ENCODE data around the gene TMX1.
"Not testable (repeated sequence)": the region's sequence is repeated elsewhere in the genome, so short reads cannot be mapped to it uniquely, and the experiment has no call there.

Gene TMX1

DNA sequence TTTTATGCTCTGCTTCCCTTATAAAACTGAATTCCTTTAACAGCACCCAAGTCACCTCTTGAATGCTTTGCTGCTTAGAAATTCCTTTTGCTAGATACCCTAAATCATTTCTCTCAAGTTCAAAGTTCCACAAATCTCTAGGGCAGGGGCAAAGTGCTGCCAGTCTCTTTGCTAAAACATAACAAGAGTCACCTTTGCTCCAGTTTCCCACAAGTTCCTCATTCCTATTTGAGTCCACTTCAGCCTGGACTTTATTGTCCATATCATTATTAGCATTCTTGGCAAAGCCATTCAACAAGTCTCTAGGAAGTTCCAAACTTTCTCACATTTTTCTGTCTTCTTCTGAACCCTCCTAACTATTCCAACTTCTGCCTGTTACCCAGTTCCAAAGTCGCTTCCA is 16.6 kb upstream of the TMX1 start:
- H3K27me3 Mint-ChIP-seq, CTCF ChIA-PET, H3K9me3 Mint-ChIP-seq, H3K36me3 Mint-ChIP-seq, DNase-seq, H3K4me3 Mint-ChIP-seq, H3K4me1 Mint-ChIP-seq: not testable (repeated sequence)
- peak overlapping the region; percentile 53 for H3K27ac Mint-ChIP-seq

DNA sequence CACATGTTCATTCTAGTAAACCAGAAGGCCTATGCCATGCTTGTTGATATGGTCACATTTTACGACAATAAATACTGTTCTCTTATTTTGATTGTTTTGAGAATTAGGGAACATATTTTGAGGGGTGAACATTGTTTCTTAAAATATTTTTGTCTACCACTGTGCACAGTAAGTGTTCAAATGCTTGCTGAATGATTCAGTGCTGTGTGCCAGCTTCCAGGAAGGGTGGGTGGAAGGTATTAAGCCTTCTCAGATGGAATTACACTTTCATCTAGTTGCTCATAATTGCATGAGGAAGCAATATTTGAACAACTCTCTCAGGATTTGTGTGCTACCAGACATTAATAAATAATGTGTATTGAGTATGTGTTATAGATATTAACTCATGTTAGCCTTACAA is 15.5 kb upstream of the TMX1 start:
- Mint-ChIP-seq H3K9me3 (peaks cover 8% of the 10 kb centered on the region), H3K27me3 (no peaks in the 10 kb centered on the region), H3K27ac (no peak overlapping the region), H3K4me3 (no peak overlapping the region), H3K36me3 (no peaks in the 10 kb centered on the region), H3K4me1 (no peaks in the 10 kb centered on the region)
- DNase-seq, result no peak
- CTCF ChIA-PET, result no interaction called here

DNA sequence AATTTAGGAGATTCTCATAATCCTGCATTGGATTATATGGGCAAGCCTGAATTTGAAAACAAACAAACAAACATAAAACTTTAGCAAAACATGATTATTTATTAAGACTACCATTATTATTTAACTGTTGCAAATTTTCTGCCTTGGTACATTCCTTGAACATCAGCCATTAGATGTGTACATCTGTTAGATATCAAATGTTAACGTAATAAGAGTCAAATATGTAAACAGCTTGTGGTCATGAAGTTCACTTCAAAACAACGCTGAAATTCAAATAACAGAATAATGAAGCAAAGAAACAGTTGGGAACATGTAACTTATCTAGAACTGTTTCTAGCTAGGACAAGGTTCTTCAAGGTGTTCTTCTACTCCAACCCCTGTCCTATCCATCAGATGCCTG is 14.3 kb upstream of the TMX1 start:
- no peaks in the 10 kb centered on the region for H3K36me3 Mint-ChIP-seq
- no peaks in the 10 kb centered on the region for H3K27me3 Mint-ChIP-seq
- no peaks in the 10 kb centered on the region for H3K4me1 Mint-ChIP-seq
- CTCF ChIA-PET, result no interaction called here
- no peak overlapping the region for H3K27ac Mint-ChIP-seq
- peaks cover 8% of the 10 kb centered on the region for H3K9me3 Mint-ChIP-seq
- H3K4me3 Mint-ChIP-seq, result no peak overlapping the region
- no peak for DNase-seq

DNA sequence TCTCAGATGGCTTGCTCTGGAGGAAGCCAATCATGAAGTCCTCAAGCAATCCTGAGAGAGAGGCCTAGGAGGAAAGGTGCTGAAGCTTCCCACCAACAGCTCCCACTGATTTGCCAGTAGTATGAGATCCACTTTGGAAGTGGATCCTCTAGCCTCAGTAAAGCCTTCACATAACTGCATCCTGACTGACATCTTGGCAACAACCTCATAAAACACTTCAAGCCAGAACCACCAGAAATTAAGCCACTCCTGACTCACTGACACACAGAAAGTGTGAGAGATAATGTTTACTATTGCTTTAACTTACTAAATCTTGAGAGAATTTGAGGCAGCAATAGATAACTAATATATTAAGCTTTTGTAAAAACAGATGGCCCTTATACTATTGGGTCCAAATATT is 11.7 kb upstream of the TMX1 start:
- peaks cover 4% of the 10 kb centered on the region for H3K9me3 Mint-ChIP-seq
- no peaks in the 10 kb centered on the region for H3K36me3 Mint-ChIP-seq
- no peak for DNase-seq
- no peak overlapping the region for H3K27ac Mint-ChIP-seq
- no peaks in the 10 kb centered on the region for H3K27me3 Mint-ChIP-seq
- no peaks in the 10 kb centered on the region for H3K4me1 Mint-ChIP-seq
- CTCF ChIA-PET, result interaction anchor here (1.1 kb wide), 1 partner anchor 10 kb away, joined by 3 read pairs; no protein-coding TSS in a partner anchor
- H3K4me3 Mint-ChIP-seq, result no peak overlapping the region

DNA sequence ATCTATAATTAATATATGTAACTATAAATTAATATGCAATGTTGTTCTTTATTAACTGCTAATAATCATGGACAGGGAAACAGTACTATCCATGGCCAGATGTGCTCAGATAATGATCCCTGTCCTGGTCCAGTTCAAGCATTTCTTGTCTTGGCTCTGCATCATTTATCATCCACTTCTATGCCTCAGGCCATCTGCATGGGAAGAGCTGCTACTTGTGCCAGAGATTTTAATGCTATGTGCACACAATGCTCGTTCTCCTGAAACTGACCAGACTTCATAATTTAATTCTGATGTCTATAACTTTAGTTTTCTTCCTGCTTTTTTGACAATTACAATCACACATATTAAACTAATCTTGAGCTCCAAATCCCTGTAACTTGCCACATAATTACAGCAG is 11.2 kb upstream of the TMX1 start:
- Mint-ChIP-seq H3K27me3 (no peaks in the 10 kb centered on the region), H3K36me3 (no peaks in the 10 kb centered on the region), H3K4me1 (no peaks in the 10 kb centered on the region), H3K27ac (no peak overlapping the region), H3K9me3 (no peaks in the 10 kb centered on the region), H3K4me3 (no peak overlapping the region)
- CTCF ChIA-PET, result interaction anchor here (1.0 kb wide), 1 partner anchor 11 kb away, joined by 3 read pairs; no protein-coding TSS in a partner anchor
- DNase-seq, result no peak

DNA sequence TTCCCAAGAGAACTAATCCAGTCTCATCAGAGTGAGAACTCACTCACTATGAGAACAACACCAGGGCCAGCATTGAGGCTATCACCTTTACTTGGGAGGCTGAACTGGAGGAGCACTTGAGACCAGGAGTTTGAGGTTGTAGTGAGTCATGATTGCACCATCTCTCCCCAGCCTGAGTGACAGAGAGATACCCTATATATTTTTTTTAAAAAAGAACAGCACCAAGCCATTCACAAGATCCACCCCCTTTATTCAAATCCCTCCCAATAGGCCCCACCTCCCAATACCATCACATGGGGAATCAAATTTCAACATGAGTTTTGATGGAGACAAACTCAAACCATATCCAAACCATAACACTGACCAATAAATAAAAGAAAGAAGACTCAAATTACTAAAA is 3.7 kb upstream of the TMX1 start:
- DNase-seq, result no peak
- CTCF ChIA-PET, result no interaction called here
- no peak overlapping the region for H3K4me3 Mint-ChIP-seq
- peaks cover 9% of the 10 kb centered on the region for H3K4me1 Mint-ChIP-seq
- no peak overlapping the region for H3K27ac Mint-ChIP-seq
- no peaks in the 10 kb centered on the region for H3K27me3 Mint-ChIP-seq
- no peaks in the 10 kb centered on the region for H3K9me3 Mint-ChIP-seq
- peaks cover 1% of the 10 kb centered on the region for H3K36me3 Mint-ChIP-seq

DNA sequence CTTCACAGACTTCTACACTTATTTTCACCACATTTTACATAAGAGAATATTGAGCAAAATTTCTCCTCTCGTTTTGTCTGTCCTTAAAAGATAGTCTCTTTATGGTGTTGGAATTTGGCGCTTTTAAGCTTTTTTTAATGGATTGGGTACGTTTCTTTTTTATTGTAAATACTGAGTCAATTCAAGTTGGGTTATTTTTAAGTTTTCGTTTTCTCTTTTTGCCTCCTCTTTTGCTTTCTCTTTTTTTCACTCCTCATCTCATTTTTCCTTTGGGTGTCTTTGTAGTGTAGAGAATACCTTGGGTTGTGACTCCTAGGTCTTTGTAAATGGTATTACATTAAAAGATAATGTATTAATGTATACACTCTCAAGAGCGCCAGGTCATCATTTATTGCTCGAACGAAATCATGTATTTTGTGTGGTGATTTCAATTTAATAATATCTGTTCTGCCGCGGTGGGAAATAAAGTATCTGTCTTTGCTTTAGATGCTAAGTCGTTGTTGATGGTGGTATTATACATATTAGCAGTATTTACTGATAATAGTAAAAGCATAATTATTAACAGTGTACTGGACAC is 845 bp downstream of the TMX1 start:
- Mint-ChIP-seq H3K4me3 (no peak overlapping the region), H3K27me3 (no peaks in the 10 kb centered on the region), H3K27ac (no peak overlapping the region), H3K4me1 (peaks cover 28% of the 10 kb centered on the region), H3K36me3 (peaks cover 27% of the 10 kb centered on the region), H3K9me3 (no peaks in the 10 kb centered on the region)
- no peak for DNase-seq
- CTCF ChIA-PET, result interaction anchor here (1.5 kb wide), 1 partner anchor 146 kb away, joined by 5 read pairs; the partner anchor contains the start of gene TRIM9

DNA sequence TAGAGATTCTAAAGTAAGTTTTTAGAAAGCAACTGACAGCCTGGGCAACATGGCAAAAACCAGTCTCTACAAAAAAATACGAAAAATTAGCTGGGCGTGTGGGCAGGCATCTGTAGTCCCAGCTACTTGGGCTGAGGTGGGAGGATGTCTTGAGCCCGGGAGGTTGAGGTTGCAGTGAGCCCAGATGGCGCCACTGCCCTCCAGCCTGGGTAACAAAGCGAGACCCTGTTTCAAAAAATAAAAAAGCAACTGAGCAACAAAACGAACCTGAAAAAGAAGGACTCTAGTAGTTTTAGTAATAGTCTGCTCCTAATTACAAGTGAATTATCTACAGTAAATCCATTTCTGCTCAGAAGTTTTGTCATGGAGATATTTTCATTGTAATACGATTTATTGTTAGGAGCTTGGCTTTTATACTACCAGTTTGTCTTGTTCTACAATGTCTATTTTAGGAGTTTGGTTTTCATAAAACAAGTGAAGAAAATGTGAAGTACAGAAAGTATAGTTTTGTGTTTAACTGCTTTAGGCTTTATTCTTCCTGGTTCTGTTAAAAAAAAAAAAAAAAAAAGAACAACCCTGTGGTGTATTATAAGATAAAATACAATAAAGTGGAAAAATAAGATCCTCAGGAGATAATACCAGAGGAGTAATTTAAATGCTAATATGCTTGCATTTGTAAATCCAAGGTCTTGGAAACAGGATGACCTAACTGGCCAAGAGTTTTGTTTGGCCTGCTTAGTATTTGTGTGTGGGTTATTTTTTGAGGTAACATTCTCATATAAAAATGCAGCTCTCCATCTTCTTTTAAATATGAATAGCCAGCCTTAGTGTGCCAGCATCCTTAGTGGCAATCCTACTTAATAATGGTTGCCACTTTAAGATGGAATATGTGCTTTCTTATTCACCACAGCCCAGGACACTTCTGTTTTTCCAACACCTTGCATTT is 2.8 kb downstream of the TMX1 start:
- Mint-ChIP-seq H3K27ac (no peak overlapping the region), H3K4me1 (peaks cover 35% of the 10 kb centered on the region), H3K4me3 (peak overlapping the region; percentile 11), H3K27me3 (no peaks in the 10 kb centered on the region), H3K36me3 (peaks cover 37% of the 10 kb centered on the region), H3K9me3 (no peaks in the 10 kb centered on the region)
- no peak for DNase-seq
- CTCF ChIA-PET, result no interaction called here

DNA sequence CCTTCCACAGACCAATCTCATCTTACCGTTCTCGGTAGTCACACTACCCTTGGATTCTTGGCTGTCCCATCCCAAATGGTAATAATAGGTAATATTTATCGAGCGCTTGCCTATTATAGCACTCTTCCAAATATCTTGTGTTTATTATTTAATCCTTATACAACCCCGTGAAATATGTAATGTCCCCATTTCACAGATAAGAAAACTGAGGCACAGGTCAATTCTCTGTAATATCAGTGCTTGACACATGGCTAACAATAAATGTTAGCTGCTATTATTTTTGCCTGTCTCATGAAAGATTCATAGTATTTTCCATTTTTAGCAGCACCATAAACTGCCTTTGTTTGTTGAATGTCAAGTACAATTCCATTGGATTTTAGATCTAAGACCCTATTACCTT is 4.5 kb downstream of the TMX1 start:
- no peak overlapping the region for H3K4me3 Mint-ChIP-seq
- no peak overlapping the region for H3K27ac Mint-ChIP-seq
- peaks cover 52% of the 10 kb centered on the region for H3K36me3 Mint-ChIP-seq
- H3K9me3 Mint-ChIP-seq, result no peaks in the 10 kb centered on the region
- CTCF ChIA-PET, result interaction anchor here (1.0 kb wide), 1 partner anchor 26 kb away, joined by 5 read pairs; no protein-coding TSS in a partner anchor
- peaks cover 27% of the 10 kb centered on the region for H3K4me1 Mint-ChIP-seq
- no peaks in the 10 kb centered on the region for H3K27me3 Mint-ChIP-seq
- DNase-seq, result no peak

DNA sequence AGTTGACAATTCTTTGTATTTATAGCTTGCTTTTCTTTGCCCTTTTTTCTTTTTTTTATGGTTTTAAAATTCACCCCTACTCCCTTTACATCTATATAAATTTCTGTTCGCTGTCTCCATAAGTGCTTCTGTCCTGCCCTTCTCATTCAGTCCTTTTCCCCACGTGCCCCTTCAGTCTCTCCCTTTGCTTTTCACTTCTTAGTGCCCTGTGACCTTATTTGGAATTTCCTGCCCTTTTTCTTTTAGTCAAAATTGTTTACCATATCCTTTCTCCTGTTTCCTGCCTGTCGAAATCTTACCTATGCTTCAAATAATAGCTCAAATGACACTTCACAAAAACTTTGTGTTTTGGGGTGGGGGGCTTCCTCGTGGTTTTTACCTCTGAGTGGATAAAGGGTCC is 6.0 kb downstream of the TMX1 start:
- H3K4me3 Mint-ChIP-seq, result no peak overlapping the region
- H3K9me3 Mint-ChIP-seq, result no peaks in the 10 kb centered on the region
- CTCF ChIA-PET, result interaction anchor here (0.6 to 0.8 kb wide), 2 partner anchors 25 to 533 kb away, joined by 3 read pairs; no protein-coding TSS in a partner anchor
- peaks cover 27% of the 10 kb centered on the region for H3K4me1 Mint-ChIP-seq
- H3K36me3 Mint-ChIP-seq, result peaks cover 65% of the 10 kb centered on the region
- no peak for DNase-seq
- peak overlapping the region; percentile 62 for H3K27ac Mint-ChIP-seq
- H3K27me3 Mint-ChIP-seq, result no peaks in the 10 kb centered on the region

DNA sequence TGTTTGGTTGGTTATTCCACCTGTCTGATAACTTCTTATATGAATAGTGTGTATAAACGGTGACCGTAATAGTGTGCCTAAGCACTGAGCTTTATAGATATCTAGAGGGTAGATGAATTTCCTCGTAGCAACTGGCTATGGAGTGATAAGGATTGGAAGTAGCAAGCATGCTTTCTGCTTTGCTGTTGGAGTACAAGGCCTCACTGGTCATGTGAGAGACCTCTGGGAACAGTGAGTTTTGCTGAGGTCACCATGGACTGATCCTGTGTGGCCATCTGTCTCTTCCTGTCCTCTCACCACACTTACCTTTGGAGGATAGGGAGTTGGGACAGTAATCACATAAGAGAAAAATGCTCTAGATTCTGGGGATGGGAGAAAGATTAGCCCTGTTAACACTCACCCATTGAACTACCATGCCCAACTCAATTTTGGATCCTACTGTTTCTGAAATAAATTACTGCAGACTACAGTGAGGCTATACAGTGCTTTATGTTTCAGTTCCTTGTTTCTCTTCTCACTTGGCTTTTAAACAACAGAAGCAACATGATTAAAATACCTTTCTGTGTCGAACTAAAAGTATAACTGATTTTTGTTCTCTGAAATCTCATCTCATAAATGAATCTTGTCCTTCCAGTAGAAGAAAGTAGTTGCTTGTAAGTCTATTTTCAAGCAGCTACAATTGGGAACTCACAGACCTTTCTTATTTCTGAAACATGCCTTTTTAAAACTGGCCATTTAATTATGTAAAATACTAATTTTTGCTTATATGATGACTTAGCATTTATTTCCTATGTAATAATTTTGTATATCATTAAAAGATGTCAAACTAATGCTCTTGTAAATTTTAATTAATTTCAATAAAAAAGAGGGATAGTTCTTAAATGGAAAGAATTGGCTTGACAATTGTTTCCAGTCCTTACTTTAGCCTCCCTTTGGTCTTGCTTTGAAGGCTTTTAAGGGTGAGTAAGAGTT is 8.3 kb downstream of the TMX1 start:
- Mint-ChIP-seq H3K36me3 (peaks cover 70% of the 10 kb centered on the region), H3K4me1 (peaks cover 27% of the 10 kb centered on the region), H3K27me3 (no peaks in the 10 kb centered on the region), H3K27ac (no peak overlapping the region), H3K4me3 (no peak overlapping the region), H3K9me3 (no peaks in the 10 kb centered on the region)
- DNase-seq, result no peak
- CTCF ChIA-PET, result no interaction called here

DNA sequence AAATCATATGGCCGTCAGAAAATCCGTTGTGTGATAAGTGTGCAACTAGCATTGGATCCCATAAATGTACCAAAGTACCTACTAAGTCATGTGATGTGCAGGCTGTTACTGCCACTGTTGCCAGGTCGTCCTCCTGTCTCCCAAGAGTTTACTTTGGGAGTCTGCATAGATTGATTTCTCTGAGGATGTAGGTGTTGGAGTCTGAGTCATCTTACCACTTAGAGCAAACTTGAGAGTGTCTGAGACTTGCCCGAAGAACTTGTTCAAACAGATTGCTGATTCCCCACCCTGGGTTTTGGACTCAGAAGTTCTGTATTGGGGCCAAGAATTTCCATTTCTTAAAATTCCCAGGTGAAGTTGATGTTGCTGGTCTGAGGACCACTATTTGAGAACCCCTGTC is 11.4 kb downstream of the TMX1 start:
- Mint-ChIP-seq H3K9me3 (no peaks in the 10 kb centered on the region), H3K27me3 (no peaks in the 10 kb centered on the region), H3K4me1 (peaks cover 2% of the 10 kb centered on the region), H3K4me3 (no peak overlapping the region), H3K36me3 (peaks cover 64% of the 10 kb centered on the region), H3K27ac (no peak overlapping the region)
- DNase-seq, result no peak
- CTCF ChIA-PET, result no interaction called here

DNA sequence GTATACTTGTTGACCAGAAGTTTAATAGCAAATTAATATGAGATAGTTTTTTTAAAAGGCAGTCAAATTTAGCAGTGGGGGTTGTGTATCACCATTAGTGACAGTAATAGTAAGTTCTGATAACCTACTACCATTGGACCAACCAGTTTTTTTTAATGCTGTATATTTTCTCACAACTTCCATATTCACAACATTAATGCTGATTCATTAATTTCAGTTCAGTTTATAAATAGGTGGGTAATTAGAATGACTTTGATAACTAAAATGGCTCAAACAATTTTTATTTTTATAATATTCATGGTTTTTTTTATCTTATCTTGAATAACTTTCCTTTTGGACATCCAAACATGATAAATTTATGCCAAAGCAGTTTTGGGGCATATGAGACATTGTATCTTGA is 13.8 kb downstream of the TMX1 start:
- Mint-ChIP-seq H3K4me3 (no peak overlapping the region), H3K27me3 (no peaks in the 10 kb centered on the region), H3K27ac (no peak overlapping the region), H3K9me3 (peaks cover 5% of the 10 kb centered on the region), H3K36me3 (peaks cover 65% of the 10 kb centered on the region), H3K4me1 (no peaks in the 10 kb centered on the region)
- DNase-seq, result no peak
- CTCF ChIA-PET, result no interaction called here

DNA sequence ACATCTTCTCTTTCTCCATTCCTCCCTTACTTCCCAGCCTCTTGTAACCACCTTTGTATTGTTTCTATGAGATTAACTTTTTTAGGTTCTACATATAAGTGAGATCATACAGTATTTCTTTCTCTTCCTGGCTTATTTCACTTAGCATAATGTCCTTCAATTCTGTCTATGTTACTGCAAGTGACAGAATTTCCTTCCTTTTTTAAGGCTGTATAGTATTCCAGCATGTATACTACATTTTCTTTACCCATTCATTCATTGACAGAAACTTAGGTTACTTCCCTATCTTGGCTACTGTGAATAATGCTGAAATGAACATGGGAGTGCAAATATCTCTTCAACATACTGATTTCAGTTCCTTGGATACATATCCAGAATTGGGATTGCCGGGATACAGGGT is 18.2 kb downstream of the TMX1 start:
- no peak for DNase-seq
- no peaks in the 10 kb centered on the region for H3K27me3 Mint-ChIP-seq
- peaks cover 5% of the 10 kb centered on the region for H3K4me1 Mint-ChIP-seq
- no peak overlapping the region for H3K27ac Mint-ChIP-seq
- H3K9me3 Mint-ChIP-seq, result peaks cover 5% of the 10 kb centered on the region
- H3K4me3 Mint-ChIP-seq, result no peak overlapping the region
- CTCF ChIA-PET, result no interaction called here
- peaks cover 54% of the 10 kb centered on the region for H3K36me3 Mint-ChIP-seq

Measured in activated naive CD4-positive, alpha-beta T cell treated with anti-CD3 and anti-CD28 coated beads, Interleukin-2, amount 10 ng/mL, durations not matched to agents 7 days and 5 days (primary cell).